Activated CD4-positive, alpha-beta memory T cell treated with anti-CD3 and anti-CD28 coated beads for 36 hours (primary cell): ENCODE measurements around the gene PPP2R5A. TPM values are rescaled to one million over a fixed set of nuclear protein-coding genes. Genes with fewer than 3 reads are reported as not detected.
"Not testable (repeated sequence)": the region's sequence is repeated elsewhere in the genome, so short reads cannot be mapped to it uniquely, and the experiment has no call there.

Experiments
- CTCF ChIA-PET: fragments of 350-600 bp; sonication (Branson Sonifier 250); formaldehyde crosslinking; loops from one replicate; lab custom pipeline; 2021; ENCODE audit warnings: antibody characterized with exemption, inconsistent platforms; lab: Charles Lee
- POLR2A ChIA-PET: fragments of 350-600 bp; sonication (Branson Sonifier 250); formaldehyde crosslinking; loops from one replicate; lab custom pipeline; 2021; ENCODE audit warnings: antibody characterized with exemption; lab: Charles Lee
- DNase-seq: peaks from one replicate; pipeline ENCODE4 v3.0.0-alpha.2; 2020
- H3K27ac Mint-ChIP-seq: one replicate; pipeline ENCODE4 v1.8.0; 2021; ENCODE audit warnings: mixed read lengths
- H3K27me3 Mint-ChIP-seq: one replicate; pipeline ENCODE4 v1.8.0; 2021; ENCODE audit warnings: mixed read lengths
- H3K36me3 Mint-ChIP-seq: one replicate; pipeline ENCODE4 v1.8.0; 2021; ENCODE audit warnings: mixed read lengths
- H3K4me1 Mint-ChIP-seq: one replicate; pipeline ENCODE4 v1.8.0; 2021; ENCODE audit warnings: low read depth, mixed read lengths
- H3K4me3 Mint-ChIP-seq: one replicate; pipeline ENCODE4 v1.8.0; 2021; ENCODE audit warnings: mild to moderate bottlenecking, mixed read lengths
- H3K9me3 Mint-ChIP-seq: one replicate; pipeline ENCODE4 v1.8.0; 2021; ENCODE audit warnings: mixed read lengths
- intact Hi-C: fragments of 100-400 bp; cut with micrococcal nuclease; formaldehyde crosslinking; loops from one replicate; pipeline ENCODE4 v1.15.1; 2023
- total RNA-seq, 2 experiments: library from RNA; stranded (reverse); gene quantifications; one replicate each; pipeline ENCODE4 v1.2.3, GENCODE V29; 2021

The PPP2R5A gene
- total RNA-seq, 2 experiments from 2014 or later = 38.6 to 40.4 TPM

DNA sequence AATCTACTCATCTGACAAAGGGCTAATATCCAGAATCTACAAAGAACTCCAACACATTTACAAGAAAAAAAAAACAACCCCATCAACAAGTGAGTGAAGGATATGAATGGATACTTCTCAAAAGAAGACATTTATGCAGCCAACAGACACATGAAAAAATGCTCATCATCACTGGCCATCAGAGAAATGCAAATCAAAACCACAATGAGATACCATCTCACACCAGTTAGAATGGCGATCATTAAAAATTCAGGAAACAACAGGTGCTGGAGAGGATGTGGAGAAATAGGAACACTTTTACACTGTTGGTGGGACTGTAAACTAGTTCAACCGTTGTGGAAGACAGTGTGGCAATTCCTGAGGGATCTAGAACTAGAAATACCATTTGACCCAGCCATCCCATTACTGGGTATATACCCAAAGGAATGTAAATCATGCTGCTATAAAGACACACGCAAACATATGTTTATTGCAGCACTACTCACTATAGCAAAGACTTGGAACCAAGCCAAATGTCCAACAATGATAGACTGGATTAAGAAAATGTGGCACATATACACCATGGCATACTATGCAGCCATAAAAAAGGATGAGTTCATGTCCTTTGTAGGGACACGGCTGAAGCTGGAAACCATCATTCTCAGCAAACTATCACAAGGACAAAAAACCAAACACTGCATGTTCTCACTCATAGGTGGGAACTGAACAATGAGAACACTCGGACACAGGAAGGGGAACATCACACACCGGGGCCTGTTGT is 110.6 kb downstream of the PPP2R5A start:
- H3K4me3 Mint-ChIP-seq, POLR2A ChIA-PET, H3K27ac Mint-ChIP-seq, intact Hi-C loops, DNase-seq, CTCF ChIA-PET, H3K4me1 Mint-ChIP-seq, H3K27me3 Mint-ChIP-seq: not testable (repeated sequence)
- Mint-ChIP-seq H3K36me3 (peaks cover 52% of the 10 kb centered on the region), H3K9me3 (peaks cover 29% of the 10 kb centered on the region)

DNA sequence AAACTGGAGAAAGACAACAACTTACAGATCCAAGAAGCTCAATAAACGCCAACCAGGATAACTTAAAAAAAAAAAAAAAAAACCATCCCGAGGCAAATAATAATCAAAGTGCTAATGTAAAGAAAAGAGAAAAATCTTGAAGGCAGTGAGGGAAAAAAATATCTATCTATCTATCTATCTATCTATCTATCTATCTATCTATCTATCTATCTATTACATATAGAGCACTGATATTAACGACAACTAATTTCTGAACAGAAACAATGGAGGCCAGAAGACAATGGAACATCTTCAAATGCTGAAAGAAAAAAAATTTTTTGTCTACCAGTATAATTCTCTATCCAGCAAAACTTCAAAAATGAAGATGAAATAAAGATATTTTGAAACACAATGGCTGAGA is 111.4 kb downstream of the PPP2R5A start:
- CTCF ChIA-PET = no interaction called here
- peaks cover 24% of the 10 kb centered on the region for H3K9me3 Mint-ChIP-seq
- POLR2A ChIA-PET = no interaction called here
- no peak overlapping the region for H3K4me3 Mint-ChIP-seq
- no peaks in the 10 kb centered on the region for H3K27me3 Mint-ChIP-seq
- H3K36me3 Mint-ChIP-seq = peaks cover 45% of the 10 kb centered on the region
- no peaks in the 10 kb centered on the region for H3K4me1 Mint-ChIP-seq
- intact Hi-C loops = no loop called here
- DNase-seq = no peak
- H3K27ac Mint-ChIP-seq = no peak overlapping the region

DNA sequence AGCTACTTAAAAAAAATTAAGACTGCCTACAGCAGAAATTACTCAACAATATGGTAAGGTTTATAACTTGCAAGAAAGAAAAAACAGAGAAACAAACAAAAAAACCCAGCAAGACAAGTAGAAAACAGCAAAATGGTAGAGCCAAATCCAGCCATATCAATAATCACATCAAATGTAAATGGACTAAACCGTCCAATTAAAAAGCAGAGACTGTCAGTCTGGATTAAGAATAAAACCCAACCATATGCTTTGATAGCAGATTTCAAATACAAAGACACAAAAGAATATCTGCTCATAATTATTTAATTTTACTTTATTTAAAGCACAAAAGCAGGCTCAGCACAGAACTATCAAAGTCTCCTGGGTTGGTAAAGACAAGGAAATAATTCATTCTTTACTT is 112.0 kb downstream of the PPP2R5A start:
- Mint-ChIP-seq H3K9me3 (peaks cover 20% of the 10 kb centered on the region), H3K27ac (no peak overlapping the region), H3K4me3 (no peak overlapping the region), H3K4me1 (peaks cover 1% of the 10 kb centered on the region), H3K27me3 (no peaks in the 10 kb centered on the region), H3K36me3 (peaks cover 42% of the 10 kb centered on the region)
- intact Hi-C loops = no loop called here
- CTCF ChIA-PET = no interaction called here
- POLR2A ChIA-PET = no interaction called here
- no peak for DNase-seq

DNA sequence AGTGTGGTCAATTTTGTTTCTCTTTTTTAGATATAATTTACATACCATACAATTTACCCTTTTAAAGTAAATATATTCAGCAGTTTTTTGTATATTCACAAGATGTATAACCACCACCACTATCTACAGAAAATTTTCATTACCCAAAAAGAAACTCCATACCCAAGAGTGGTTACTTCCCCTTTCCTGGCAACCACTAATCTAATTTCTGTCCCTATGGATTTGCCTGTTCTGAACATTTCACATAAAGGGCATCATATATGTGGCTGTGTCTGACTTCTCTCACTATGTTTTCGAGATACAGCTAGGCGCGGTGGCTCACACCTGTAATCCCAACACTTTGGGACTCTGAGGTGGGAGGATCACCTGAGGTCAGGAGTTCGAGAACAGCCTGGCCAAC is 115.8 kb downstream of the PPP2R5A start:
- CTCF ChIA-PET = no interaction called here
- no peak overlapping the region for H3K4me3 Mint-ChIP-seq
- no peaks in the 10 kb centered on the region for H3K27me3 Mint-ChIP-seq
- peaks cover 17% of the 10 kb centered on the region for H3K9me3 Mint-ChIP-seq
- H3K36me3 Mint-ChIP-seq = peaks cover 45% of the 10 kb centered on the region
- peaks cover 16% of the 10 kb centered on the region for H3K4me1 Mint-ChIP-seq
- POLR2A ChIA-PET = no interaction called here
- intact Hi-C loops = no loop called here
- no peak for DNase-seq
- no peak overlapping the region for H3K27ac Mint-ChIP-seq

DNA sequence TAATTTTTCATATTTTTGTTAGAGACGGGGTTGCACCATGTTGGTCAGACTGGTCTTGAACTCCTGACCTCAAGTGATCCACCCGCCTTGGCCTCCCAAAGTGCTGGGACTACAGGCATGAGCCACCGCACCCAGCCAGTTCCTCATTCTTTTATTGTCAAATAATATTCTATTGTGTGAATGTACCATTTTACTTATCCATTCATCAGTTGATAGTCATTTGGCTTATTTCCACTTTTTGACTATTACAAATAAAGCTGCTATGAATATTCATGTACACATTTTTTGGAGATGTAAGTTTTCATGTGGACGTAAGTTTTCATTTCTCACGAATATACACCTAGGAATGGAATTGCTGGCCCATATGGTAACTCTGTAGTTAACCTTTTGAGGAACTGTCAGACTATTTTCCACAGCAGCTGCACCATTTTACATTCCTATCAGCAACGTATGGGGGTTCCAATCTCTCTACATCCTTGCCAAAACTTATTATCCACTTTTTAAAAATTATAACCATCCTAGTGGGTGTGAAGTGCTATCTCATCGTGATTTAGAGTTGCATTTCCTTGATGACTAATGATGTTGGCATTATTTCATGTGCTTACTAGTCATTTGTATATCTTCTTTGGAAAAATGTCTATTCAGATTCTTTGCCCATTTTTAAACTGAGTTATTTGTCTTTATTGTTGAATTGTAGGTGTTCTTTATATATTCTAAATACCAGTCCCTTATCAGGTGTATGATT is 116.8 kb downstream of the PPP2R5A start:
- ChIA-PET POLR2A (no interaction called here), CTCF (no interaction called here)
- Mint-ChIP-seq H3K27ac (no peak overlapping the region), H3K4me3 (no peak overlapping the region), H3K27me3 (no peaks in the 10 kb centered on the region), H3K4me1 (peaks cover 16% of the 10 kb centered on the region), H3K9me3 (peaks cover 8% of the 10 kb centered on the region), H3K36me3 (peaks cover 39% of the 10 kb centered on the region)
- intact Hi-C loops = no loop called here
- DNase-seq = no peak

DNA sequence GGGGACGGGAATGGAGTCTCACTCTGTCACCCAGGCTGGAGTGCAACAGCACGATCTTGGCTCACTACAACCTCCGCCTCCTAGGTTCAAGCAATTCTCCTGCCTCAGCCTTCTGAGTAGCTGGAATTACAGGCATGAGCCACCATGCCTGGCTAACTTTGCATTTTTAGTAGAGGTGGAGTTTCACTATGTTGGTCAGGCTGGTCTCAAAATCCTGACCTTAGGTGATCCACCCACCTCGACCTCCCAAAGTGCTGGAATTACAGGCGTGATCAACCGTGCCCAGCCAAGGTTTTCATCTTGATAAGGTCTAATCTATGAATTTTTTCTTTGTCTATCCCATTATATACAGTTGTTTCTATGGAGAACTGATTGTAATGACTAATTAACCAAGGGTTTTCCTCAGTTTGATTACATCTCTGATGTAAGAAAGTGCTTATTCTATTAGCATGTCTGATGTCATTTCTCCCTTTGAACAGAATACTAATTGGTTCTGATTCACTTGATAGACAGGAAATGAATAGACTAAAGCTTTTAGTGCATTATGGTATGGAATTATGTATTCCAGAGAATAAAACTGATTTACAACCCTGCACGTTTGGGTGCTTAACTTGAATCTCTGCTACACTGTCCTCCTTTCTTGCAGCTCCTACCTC is 117.6 kb downstream of the PPP2R5A start:
- Mint-ChIP-seq H3K36me3 (peaks cover 39% of the 10 kb centered on the region), H3K27ac (no peak overlapping the region), H3K27me3 (no peaks in the 10 kb centered on the region), H3K4me1 (peaks cover 16% of the 10 kb centered on the region), H3K4me3 (no peak overlapping the region), H3K9me3 (peaks cover 1% of the 10 kb centered on the region)
- no peak for DNase-seq
- ChIA-PET POLR2A (no interaction called here), CTCF (interaction anchor here (1.0 kb wide), 1 partner anchor 53 kb away, joined by 3 read pairs; no protein-coding TSS in a partner anchor)
- intact Hi-C loops = no loop called here

DNA sequence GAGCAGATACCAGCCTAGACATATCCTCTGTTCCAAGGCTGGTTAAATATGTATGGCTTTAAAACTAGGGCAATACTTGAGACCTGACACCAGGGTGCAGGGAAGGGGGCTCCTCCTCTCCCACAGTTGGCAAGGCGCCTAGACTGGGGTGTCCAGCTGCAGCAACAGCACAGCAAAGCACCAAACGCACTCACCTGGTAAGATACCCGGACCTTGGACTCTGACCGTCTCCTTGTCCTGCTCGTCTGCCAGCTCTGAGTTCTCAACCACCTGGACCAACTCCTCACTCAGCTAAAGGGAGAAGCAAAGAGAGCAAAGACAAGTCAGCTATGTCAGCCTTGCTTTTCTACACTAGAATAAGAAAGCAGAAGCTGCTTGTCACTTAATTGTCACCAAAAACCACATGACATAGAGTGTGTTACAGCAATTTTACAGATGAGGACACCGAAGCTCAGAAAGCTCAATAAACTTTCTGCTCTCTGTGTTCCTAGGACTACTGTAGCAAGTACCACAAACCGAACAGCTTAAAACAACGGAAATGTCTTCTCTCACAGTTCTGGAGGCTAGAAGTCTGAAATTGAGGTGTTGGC is 125.1 kb downstream of the PPP2R5A start:
- intact Hi-C loops = no loop called here
- Mint-ChIP-seq H3K27ac (no peak overlapping the region), H3K9me3 (no peaks in the 10 kb centered on the region), H3K4me3 (no peak overlapping the region), H3K4me1 (peaks cover 19% of the 10 kb centered on the region), H3K36me3 (peaks cover 39% of the 10 kb centered on the region), H3K27me3 (no peaks in the 10 kb centered on the region)
- ChIA-PET POLR2A (no interaction called here), CTCF (no interaction called here)
- no peak for DNase-seq

Other genes with a start within 250 kb of the PPP2R5A start
- 10 to 100 TPM; 19.3 to 19.6 TPM for gene INTS7, start 249.9 kb upstream of the PPP2R5A start, total RNA-seq
- gene DTL, start 249.7 kb upstream of the PPP2R5A start, total RNA-seq = 10 to 100 TPM; 82.2 to 88.2 TPM
- gene PACC1, start 129.5 kb downstream of the PPP2R5A start, total RNA-seq = 1 to 10 TPM; 9.6 to 10.0 TPM
- 10 to 100 TPM; 38.4 to 42.7 TPM for gene NENF, start 147.5 kb downstream of the PPP2R5A start, total RNA-seq